Measurements from ENCODE around the gene EXPH5. TPM values are rescaled to one million over a fixed set of nuclear protein-coding genes. Genes with fewer than 3 reads are reported as not detected.

The EXPH5 gene
- total RNA-seq, 2 donors from 2014 or later: 6.6 to 17.3 TPM

GRCh38 chr11:108512708-108513107, 80.9 kb downstream of the EXPH5 start:
- Histone ChIP-seq H3K27ac (no peak overlapping the region), H3K4me1 (replicated peaks) (no peaks in the 10 kb centered on the region), H3K9me3 (no peaks in the 10 kb centered on the region), H3K36me3 (no peaks in the 10 kb centered on the region), H3K27me3 (replicated peaks; ENCODE audit: insufficient read depth) (no peaks in the 10 kb centered on the region), H3K4me3 (no peak overlapping the region)
- no peak for DNase-seq (ENCODE audit: low spot score)
- intact Hi-C loops (cut with DNase I): no loop called here
- 92% methylated on average over 2 of the region's 2 CpGs for WGBS
- no peak for TF ChIP-seq POLR2AphosphoS5 (IDR thresholded peaks at IDR 0.05)
- TF ChIP-seq POLR2A (IDR thresholded peaks at IDR 0.05): no peak
- TF ChIP-seq CTCF (IDR thresholded peaks at IDR 0.05): no peak

GRCh38 chr11:108511851-108512474, 81.6 kb downstream of the EXPH5 start:
- no peaks in the 10 kb centered on the region for H3K4me1 ChIP-seq (replicated peaks)
- no peak overlapping the region for H3K4me3 ChIP-seq
- H3K27me3 ChIP-seq (replicated peaks; ENCODE audit: insufficient read depth): no peaks in the 10 kb centered on the region
- no peak for DNase-seq (ENCODE audit: low spot score)
- no peaks in the 10 kb centered on the region for H3K9me3 ChIP-seq
- WGBS: 96% methylated on average over 2 of the region's 2 CpGs
- intact Hi-C loops (cut with DNase I): no loop called here
- H3K36me3 ChIP-seq: no peaks in the 10 kb centered on the region
- TF ChIP-seq POLR2AphosphoS5 (IDR thresholded peaks at IDR 0.05) (no peak), POLR2A (IDR thresholded peaks at IDR 0.05) (no peak), CTCF (IDR thresholded peaks at IDR 0.05) (no peak)
- no peak overlapping the region for H3K27ac ChIP-seq

GRCh38 chr11:108508653-108509593, 84.6 kb downstream of the EXPH5 start:
- intact Hi-C loops (cut with DNase I): no loop called here
- Histone ChIP-seq H3K27ac (no peak overlapping the region), H3K9me3 (no peaks in the 10 kb centered on the region), H3K27me3 (replicated peaks; ENCODE audit: insufficient read depth) (no peaks in the 10 kb centered on the region), H3K4me1 (replicated peaks) (no peaks in the 10 kb centered on the region), H3K36me3 (no peaks in the 10 kb centered on the region), H3K4me3 (no peak overlapping the region)
- DNase-seq (ENCODE audit: low spot score): no peak
- 70% methylated on average over 3 of the region's 3 CpGs for WGBS
- TF ChIP-seq CTCF (IDR thresholded peaks at IDR 0.05) (no peak), POLR2AphosphoS5 (IDR thresholded peaks at IDR 0.05) (no peak), POLR2A (IDR thresholded peaks at IDR 0.05) (no peak)

GRCh38 chr11:108501396-108501795, 92.2 kb downstream of the EXPH5 start:
- WGBS: 32% methylated on average over 5 of the region's 5 CpGs
- Histone ChIP-seq H3K9me3 (no peaks in the 10 kb centered on the region), H3K4me1 (replicated peaks) (no peaks in the 10 kb centered on the region), H3K27ac (no peak overlapping the region), H3K4me3 (no peak overlapping the region), H3K36me3 (no peaks in the 10 kb centered on the region), H3K27me3 (replicated peaks; ENCODE audit: insufficient read depth) (no peaks in the 10 kb centered on the region)
- no peak for DNase-seq (ENCODE audit: low spot score)
- no peak for TF ChIP-seq POLR2AphosphoS5 (IDR thresholded peaks at IDR 0.05)
- no peak for TF ChIP-seq CTCF (IDR thresholded peaks at IDR 0.05)
- no peak for TF ChIP-seq POLR2A (IDR thresholded peaks at IDR 0.05)
- intact Hi-C loops (cut with DNase I): no loop called here

Measured in prostate gland (tissue), 2 donors.